Measurements from ENCODE around the gene NDUFAB1.

The NDUFAB1 gene

DNA sequence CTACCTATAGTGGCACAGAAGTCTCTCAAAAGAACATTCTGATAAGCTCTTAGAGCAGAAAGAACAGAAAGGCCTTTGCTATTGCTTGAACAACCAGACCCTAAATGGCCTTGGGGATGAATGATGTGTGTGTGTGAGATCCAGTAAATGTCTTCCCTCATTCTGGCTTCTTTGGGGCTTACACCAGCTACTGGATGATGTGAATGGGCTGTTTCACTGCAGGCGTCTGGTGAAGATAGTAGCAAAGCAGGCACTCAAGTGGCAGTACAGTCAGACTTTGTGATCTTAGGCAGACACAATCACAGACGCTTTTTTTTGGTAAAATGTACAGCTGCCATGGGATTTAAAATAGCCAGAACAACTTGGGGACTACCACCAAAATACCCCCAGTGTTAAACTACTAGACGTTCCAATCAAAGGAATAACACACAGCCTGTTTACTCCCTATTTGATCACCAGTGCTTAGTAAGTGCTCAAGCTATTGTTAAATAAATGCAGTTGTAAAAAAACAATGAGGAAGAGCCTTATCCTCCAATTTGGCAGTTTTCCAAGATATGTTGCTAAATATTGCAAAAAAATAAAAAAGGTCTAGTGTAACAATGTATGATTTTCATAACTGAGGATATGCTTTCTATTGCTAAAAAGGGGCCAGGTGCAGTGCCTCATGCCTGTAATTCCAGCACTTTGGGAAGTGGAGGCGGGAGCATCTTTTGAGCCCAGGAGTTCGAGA is 17.9 kb downstream of the NDUFAB1 start:
- TF ChIP-seq TAF1 (IDR thresholded peaks at IDR 0.05; ENCODE audit: borderline replicate concordance, insufficient read depth, low read length): no peak
- TF ChIP-seq REST (IDR thresholded peaks at IDR 0.05; ENCODE audit: insufficient read depth in 1 of 2, low read depth in 2 of 2, low read length in 2 of 2): no peak
- TF ChIP-seq SIN3A (IDR thresholded peaks at IDR 0.05; ENCODE audit: borderline replicate concordance, insufficient read depth, low read length): no peak
- no peak for TF ChIP-seq POLR2AphosphoS5 (IDR thresholded peaks at IDR 0.05; ENCODE audit: low read depth, low read length)
- no peak for TF ChIP-seq FOXP2 (optimal IDR thresholded peaks at IDR 0.05; ENCODE audit: borderline replicate concordance, extremely low read depth, extremely low read length, insufficient read depth)

GRCh38 chr16:23577493-23577892 is 18.6 kb downstream of the NDUFAB1 start:
- no peak for TF ChIP-seq FOXP2 (optimal IDR thresholded peaks at IDR 0.05; ENCODE audit: borderline replicate concordance, extremely low read depth, extremely low read length, insufficient read depth)
- TF ChIP-seq REST (IDR thresholded peaks at IDR 0.05; ENCODE audit: insufficient read depth in 1 of 2, low read depth in 2 of 2, low read length in 2 of 2): no peak
- TF ChIP-seq TAF1 (IDR thresholded peaks at IDR 0.05; ENCODE audit: borderline replicate concordance, insufficient read depth, low read length): no peak
- TF ChIP-seq SIN3A (IDR thresholded peaks at IDR 0.05; ENCODE audit: borderline replicate concordance, insufficient read depth, low read length): no peak
- TF ChIP-seq POLR2AphosphoS5 (IDR thresholded peaks at IDR 0.05; ENCODE audit: low read depth, low read length): no peak

- no peak for TF ChIP-seq TAF1 (IDR thresholded peaks at IDR 0.05; ENCODE audit: borderline replicate concordance, insufficient read depth, low read length)
- TF ChIP-seq SIN3A (IDR thresholded peaks at IDR 0.05; ENCODE audit: borderline replicate concordance, insufficient read depth, low read length): no peak
- TF ChIP-seq FOXP2 (optimal IDR thresholded peaks at IDR 0.05; ENCODE audit: borderline replicate concordance, extremely low read depth, extremely low read length, insufficient read depth): no peak
- no peak for TF ChIP-seq POLR2AphosphoS5 (IDR thresholded peaks at IDR 0.05; ENCODE audit: low read depth, low read length)
- no peak for TF ChIP-seq REST (IDR thresholded peaks at IDR 0.05; ENCODE audit: insufficient read depth in 1 of 2, low read depth in 2 of 2, low read length in 2 of 2)
Observed at GRCh38 chr16:23575834-23576233, 20.3 kb downstream of the NDUFAB1 start.

- TF ChIP-seq TAF1 (IDR thresholded peaks at IDR 0.05; ENCODE audit: borderline replicate concordance, insufficient read depth, low read length) (no peak), POLR2AphosphoS5 (IDR thresholded peaks at IDR 0.05; ENCODE audit: low read depth, low read length) (no peak), FOXP2 (optimal IDR thresholded peaks at IDR 0.05; ENCODE audit: borderline replicate concordance, extremely low read depth, extremely low read length, insufficient read depth) (no peak), SIN3A (IDR thresholded peaks at IDR 0.05; ENCODE audit: borderline replicate concordance, insufficient read depth, low read length) (no peak), REST (IDR thresholded peaks at IDR 0.05; ENCODE audit: insufficient read depth in 1 of 2, low read depth in 2 of 2, low read length in 2 of 2) (no peak)
Observed at GRCh38 chr16:23573817-23574216, 22.3 kb downstream of the NDUFAB1 start.
